Tibial artery (tissue), 4 donors: ENCODE measurements around the gene TMPRSS3.

Source experiments
- DNase-seq, 2 donors: peaks; one replicate each; pipeline ENCODE4 v3.0.0-alpha.2; 2019
- H3K27ac ChIP-seq, 2 donors: fragments of 200-600 bp; sonication (generic) in 1 of 2; 1 replicate in 1 of 2; 2 replicates in 1 of 2; pipeline ENCODE4 v1.5.1; 2018 to 2019; ENCODE audit warnings: mild to moderate bottlenecking in 1 of 2
- H3K27me3 ChIP-seq, 2 donors: fragments of 200-600 bp; sonication (generic) in 1 of 2; one replicate each; pipeline versions ENCODE4 v1.5.1 to v1.6.0; 2016 to 2019
- H3K36me3 ChIP-seq, 3 donors: fragments of 200-600 bp; sonication (generic) in 2 of 3; one replicate each; pipeline ENCODE4 v1.5.1; 2016 to 2019; ENCODE audit warnings: mild to moderate bottlenecking in 2 of 3
- H3K4me1 ChIP-seq, 4 donors: fragments of 200-600 bp; sonication (generic) in 2 of 4; 1 replicate in 3 of 4; 2 replicates in 1 of 4; pipeline ENCODE4 v1.5.1; 2016 to 2019
- H3K4me3 ChIP-seq, 2 donors: fragments of 200-600 bp; sonication (generic) in 1 of 2; 1 replicate in 1 of 2; 2 replicates in 1 of 2; pipeline ENCODE4 v1.5.1; 2018 to 2019; ENCODE audit warnings: mild to moderate bottlenecking in 2 of 2
- H3K9me3 ChIP-seq, 3 donors: fragments of 200-600 bp; sonication (generic) in 1 of 3; one replicate each; pipeline ENCODE4 v1.5.1; 2016 to 2019
- intact Hi-C: fragments of 100-400 bp; cut with DNase I; formaldehyde crosslinking; loops from one replicate; pipeline ENCODE4 v1.15.0; 2023; ENCODE audit warnings: low total_unique reads
- TF ChIP-seq, protein P1 (sequence below), 2 experiments: fragments of 200-600 bp in 1 of 2; fragments of 450-650 bp in 1 of 2; IDR thresholded peaks; one replicate each; pipeline ENCODE4 v1.5.1; 2017 to 2019; ENCODE audit warnings: antibody characterized with exemption in 2 of 2, mild to moderate bottlenecking in 1 of 2, moderate library complexity in 1 of 2

The TMPRSS3 gene

DNA sequence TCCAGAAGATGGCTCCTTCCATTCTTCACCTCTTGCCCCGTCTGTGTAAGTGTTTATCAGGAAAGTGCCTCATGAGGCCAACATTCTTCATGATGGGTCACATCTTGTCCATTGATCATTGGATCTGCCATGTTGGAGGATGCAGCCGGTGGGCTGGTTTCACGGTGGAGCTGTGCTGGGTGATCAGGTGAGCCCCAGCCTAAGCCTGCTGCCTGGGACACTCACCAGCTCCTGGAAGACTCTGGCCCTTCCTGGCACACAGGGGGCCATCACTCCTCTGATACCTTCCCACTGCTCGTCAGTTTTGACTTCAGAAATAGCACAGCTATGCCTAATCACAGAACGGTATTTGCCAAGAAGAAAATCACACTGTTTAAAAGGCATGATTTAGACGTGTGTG is 46.1 kb upstream of the TMPRSS3 start:
- Histone ChIP-seq H3K9me3 (no peaks in the 10 kb centered on the region), H3K27ac (no peak overlapping the region), H3K4me3 (no peak overlapping the region), H3K36me3 (no peaks in the 10 kb centered on the region), H3K4me1 (no peaks in the 10 kb centered on the region), H3K27me3 (peaks cover 0 to 31% of the 10 kb centered on the region in 2 donors)
- intact Hi-C loops: no loop called here
- no peak for DNase-seq
- TF ChIP-seq, protein P1, sequence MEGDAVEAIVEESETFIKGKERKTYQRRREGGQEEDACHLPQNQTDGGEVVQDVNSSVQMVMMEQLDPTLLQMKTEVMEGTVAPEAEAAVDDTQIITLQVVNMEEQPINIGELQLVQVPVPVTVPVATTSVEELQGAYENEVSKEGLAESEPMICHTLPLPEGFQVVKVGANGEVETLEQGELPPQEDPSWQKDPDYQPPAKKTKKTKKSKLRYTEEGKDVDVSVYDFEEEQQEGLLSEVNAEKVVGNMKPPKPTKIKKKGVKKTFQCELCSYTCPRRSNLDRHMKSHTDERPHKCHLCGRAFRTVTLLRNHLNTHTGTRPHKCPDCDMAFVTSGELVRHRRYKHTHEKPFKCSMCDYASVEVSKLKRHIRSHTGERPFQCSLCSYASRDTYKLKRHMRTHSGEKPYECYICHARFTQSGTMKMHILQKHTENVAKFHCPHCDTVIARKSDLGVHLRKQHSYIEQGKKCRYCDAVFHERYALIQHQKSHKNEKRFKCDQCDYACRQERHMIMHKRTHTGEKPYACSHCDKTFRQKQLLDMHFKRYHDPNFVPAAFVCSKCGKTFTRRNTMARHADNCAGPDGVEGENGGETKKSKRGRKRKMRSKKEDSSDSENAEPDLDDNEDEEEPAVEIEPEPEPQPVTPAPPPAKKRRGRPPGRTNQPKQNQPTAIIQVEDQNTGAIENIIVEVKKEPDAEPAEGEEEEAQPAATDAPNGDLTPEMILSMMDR (IDR thresholded peaks at IDR 0.05): no peak

DNA sequence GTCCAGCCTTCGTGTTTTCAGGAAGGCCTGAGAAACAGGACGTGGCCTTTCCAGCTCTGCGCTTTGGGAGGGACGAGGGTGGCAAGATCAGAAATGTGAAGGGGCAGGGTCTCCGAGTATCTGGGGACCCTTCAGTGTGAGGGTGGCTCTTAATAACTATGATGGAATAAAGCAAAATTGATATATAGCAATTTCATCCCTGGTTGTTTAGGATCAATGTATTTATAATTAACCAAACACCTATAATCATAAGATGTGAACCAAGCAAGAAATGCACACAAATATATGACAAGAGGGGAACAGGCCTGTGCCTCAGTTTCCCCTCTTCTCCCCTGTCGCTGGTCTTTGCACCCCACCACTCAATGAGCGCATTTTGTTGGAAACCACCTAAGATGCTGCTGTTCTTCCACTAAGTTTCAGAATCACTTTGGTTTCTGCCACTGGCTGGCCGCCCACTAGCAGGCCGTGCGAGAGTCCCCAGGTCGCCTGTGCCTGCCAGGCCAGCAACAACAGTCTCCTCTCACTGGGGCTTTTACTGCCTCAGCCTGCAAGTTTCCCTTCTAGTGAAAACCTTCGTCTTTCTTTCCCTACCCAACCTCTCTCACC is 44.4 kb upstream of the TMPRSS3 start:
- intact Hi-C loops: no loop called here
- Histone ChIP-seq H3K36me3 (no peaks in the 10 kb centered on the region), H3K9me3 (no peaks in the 10 kb centered on the region), H3K27me3 (peaks cover 0 to 27% of the 10 kb centered on the region in 2 donors), H3K4me3 (no peak overlapping the region), H3K27ac (no peak overlapping the region), H3K4me1 (no peaks in the 10 kb centered on the region)
- DNase-seq: no peak
- TF ChIP-seq, protein P1 (IDR thresholded peaks at IDR 0.05): no peak

DNA sequence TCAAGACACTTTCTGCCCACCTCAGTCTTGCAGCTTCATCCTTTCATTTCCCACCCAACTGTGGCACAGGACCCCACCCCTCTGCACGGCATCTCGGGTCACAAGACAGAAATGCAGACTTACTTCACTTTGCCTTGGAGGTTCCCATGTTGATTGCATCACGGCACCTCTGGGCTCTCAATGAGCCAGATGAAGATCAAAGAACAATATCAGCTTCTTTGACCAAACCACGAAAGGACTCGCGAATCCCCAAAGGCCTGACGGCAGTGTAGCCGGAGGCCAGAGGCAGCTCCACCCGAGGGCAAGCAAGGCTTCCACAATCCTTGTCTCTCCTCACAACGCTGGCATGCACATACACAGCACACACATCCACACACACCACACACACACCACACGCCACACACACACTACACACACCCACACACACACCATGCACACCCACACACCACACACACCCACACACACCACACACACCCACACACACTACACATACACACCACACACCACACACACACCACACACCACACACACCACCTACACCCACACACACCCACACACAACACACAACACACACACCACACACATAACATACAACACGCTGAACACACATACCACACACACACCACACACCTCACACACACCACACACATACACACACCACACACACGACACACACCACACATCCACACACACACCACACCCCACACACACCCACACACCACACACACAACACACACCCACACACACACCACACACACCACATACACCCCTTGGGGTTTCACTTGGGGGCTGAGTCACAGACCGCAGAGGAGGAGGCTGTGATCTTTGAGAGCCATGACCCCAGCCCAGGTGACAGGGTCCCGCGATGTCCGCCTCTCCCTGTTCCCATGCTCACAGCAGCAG is 43.7 kb upstream of the TMPRSS3 start:
- Histone ChIP-seq H3K27ac (no peak overlapping the region), H3K4me1 (no peaks in the 10 kb centered on the region), H3K36me3 (no peaks in the 10 kb centered on the region), H3K4me3 (no peak overlapping the region), H3K9me3 (no peaks in the 10 kb centered on the region), H3K27me3 (peaks cover 0 to 22% of the 10 kb centered on the region in 2 donors)
- no peak for DNase-seq
- intact Hi-C loops: no loop called here
- TF ChIP-seq, protein P1 (IDR thresholded peaks at IDR 0.05): no peak

DNA sequence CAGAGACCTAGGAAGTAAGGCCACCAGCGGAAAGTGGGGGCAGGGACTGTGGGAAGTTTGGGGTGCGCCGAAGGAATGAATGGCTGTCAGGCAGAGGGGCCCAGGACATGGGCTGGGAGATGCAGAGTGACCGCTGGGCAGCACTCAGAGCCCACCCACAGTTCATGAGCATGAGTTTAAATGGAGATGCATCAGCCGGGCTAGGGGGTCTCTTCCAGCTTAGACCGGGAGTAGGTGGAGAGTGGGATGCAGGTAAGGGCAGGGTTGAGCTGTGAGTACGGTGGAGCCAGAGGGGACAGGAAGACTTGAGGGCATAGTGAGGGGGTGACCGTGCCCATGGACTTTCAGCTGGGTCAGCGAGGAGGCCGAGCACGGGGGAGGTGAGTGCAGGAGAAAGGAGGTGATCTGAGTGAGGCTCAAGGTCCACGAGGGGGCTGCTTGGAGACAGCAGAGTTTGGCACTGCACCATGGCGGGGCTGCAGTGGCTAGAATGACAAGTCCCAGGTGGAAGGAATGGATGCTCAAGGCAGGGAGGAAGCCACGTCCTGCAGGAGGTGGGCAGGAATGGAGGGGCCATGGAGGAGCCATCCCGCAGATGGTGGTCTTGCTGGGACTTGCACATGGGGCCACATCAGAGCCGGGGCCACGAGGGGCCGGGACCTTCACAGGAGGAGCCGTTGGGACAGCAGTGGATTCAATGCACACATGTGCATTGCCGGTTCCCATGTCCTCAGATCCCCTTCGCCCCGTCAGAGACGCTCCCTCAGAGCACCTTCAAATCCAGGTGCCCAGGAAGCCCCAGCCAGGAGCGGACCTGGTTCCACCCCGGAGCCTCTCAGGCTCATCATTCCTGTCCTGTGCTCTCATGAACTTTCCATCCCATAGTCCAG is 42.7 kb upstream of the TMPRSS3 start:
- intact Hi-C loops: no loop called here
- H3K4me3 ChIP-seq: no peak overlapping the region
- H3K9me3 ChIP-seq: peaks cover 0 to 3% (median 0%) of the 10 kb centered on the region in 3 donors
- TF ChIP-seq, protein P1 (IDR thresholded peaks at IDR 0.05): no peak
- H3K27me3 ChIP-seq: peaks cover 0 to 25% of the 10 kb centered on the region in 2 donors
- no peak for DNase-seq
- no peaks in the 10 kb centered on the region for H3K4me1 ChIP-seq
- H3K27ac ChIP-seq: no peak overlapping the region
- H3K36me3 ChIP-seq: no peaks in the 10 kb centered on the region

DNA sequence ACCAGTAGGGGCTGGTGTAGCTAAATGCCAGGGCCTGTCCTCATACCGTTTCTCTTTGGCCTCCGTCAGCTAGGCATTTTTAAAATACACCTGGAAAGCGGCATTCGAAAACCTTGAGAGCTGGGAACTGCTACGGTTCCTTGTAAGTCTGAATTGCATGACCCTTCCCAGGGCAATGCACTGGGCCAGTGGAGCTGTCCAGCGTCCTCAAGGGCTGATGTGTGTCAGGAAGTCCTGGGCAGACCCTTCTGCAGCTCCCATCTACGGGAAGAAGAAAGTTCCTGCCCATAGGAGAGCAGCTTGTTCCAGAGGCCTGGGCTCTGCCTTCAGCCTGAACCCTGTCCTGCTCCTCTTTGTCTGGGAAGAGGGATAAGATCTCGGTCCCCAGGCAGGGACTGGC is 41.9 kb upstream of the TMPRSS3 start:
- intact Hi-C loops: no loop called here
- DNase-seq: no peak
- H3K27me3 ChIP-seq: peaks cover 0 to 26% of the 10 kb centered on the region in 2 donors
- no peak overlapping the region for H3K27ac ChIP-seq
- no peaks in the 10 kb centered on the region for H3K4me1 ChIP-seq
- H3K4me3 ChIP-seq: no peak overlapping the region
- H3K9me3 ChIP-seq: peaks cover 0 to 11% (median 6%) of the 10 kb centered on the region in 3 donors
- H3K36me3 ChIP-seq: no peaks in the 10 kb centered on the region
- TF ChIP-seq, protein P1 (IDR thresholded peaks at IDR 0.05): no peak
